K562 (cell line): ENCODE results near the gene MRPL9. TPM values are rescaled to one million over a fixed set of nuclear protein-coding genes. Genes with fewer than 3 reads are reported as not detected.

ENCODE experiments used
- ATAC-seq: fragments of 200-7000 bp; cut with Tn5 transposase; 3 replicates; pipeline ENCODE4 v1.9.1; 2020; ENCODE audit warnings: moderate library complexity
- BruUV-seq: library from RNA; stranded (reverse); fragments of 400-500 nt; replicated peaks from 2 replicates; lab custom pipeline; 2021; lab: Mats Ljungman, UMichigan
- CTCF ChIA-PET: fragments of 300-600 bp; formaldehyde crosslinking; extraction: SDS; loops from one replicate; lab custom pipeline; 2021; ENCODE audit warnings: low intra/inter-chr PET ratio; lab: Yijun Ruan, JAX
- POLR2A ChIA-PET: fragments of 300-600, 350-650 bp; sonication (Branson Sonifier 250); formaldehyde crosslinking; extraction: SDS; loops from one replicate; lab custom pipeline; 2021; ENCODE audit warnings: antibody characterized with exemption, inconsistent platforms; lab: Yijun Ruan, JAX
- DNase-seq, 4 experiments: peaks; one replicate each; pipeline versions ENCODE4 v3.0.0 to v3.0.0-alpha.2; 2011 to 2018; ENCODE audit warnings: low spot score in 3 of 4, mixed read lengths in 3 of 4; ENCODE audit errors: extremely low read depth in 1 of 4
- FAIRE-seq: peaks from 2 replicates; lab custom pipeline; 2011; peaks lifted over from hg19 to GRCh38; lab: Jason Lieb, UNC
- H2AFZ ChIP-seq: 2 replicates; pipeline ENCODE4 v1.6.0; 2011; ENCODE audit warnings: low read depth, low read length, control low read depth, inconsistent platforms
- H3K27ac ChIP-seq: fragments of 200-600 bp; 3 replicates; pipeline ENCODE4 v1.8.0; 2011; ENCODE audit warnings: low read depth, mild to moderate bottlenecking, control low read depth, inconsistent platforms, low read length, moderate library complexity, mixed read lengths; ENCODE audit errors: extremely low read depth
- H3K27me3 ChIP-seq, 2 experiments: fragments of 300-600 bp in 1 of 2; 2 replicates in 1 of 2; 3 replicates in 1 of 2; pipeline versions ENCODE4 v1.6.0 to v1.8.0; 2011; ENCODE audit warnings: inconsistent platforms in 2 of 2, low read length in 2 of 2, mild to moderate bottlenecking in 1 of 2, mixed read lengths in 1 of 2, moderate library complexity in 1 of 2; ENCODE audit not compliant: control insufficient read depth in 2 of 2, insufficient read depth in 2 of 2
- H3K36me3 ChIP-seq: fragments of 300-600 bp; 3 replicates; pipeline ENCODE4 v1.8.0; 2011; ENCODE audit warnings: mild to moderate bottlenecking, low read length, inconsistent platforms; ENCODE audit not compliant: control insufficient read depth, insufficient read depth
- H3K4me1 ChIP-seq, 2 experiments: fragments of 200-600 bp in 1 of 2; replicated peaks in 1 of 2; 2 replicates in 1 of 2; 3 replicates in 1 of 2; pipeline versions ENCODE4 v1.5.1 to v1.8.0; 2011; ENCODE audit warnings: inconsistent platforms in 2 of 2, low read length in 2 of 2, mild to moderate bottlenecking in 1 of 2, mixed read lengths in 1 of 2, moderate library complexity in 1 of 2; ENCODE audit not compliant: control insufficient read depth in 2 of 2, insufficient read depth in 2 of 2
- H3K4me2 ChIP-seq: 2 replicates; pipeline ENCODE4 v1.6.1; 2011; ENCODE audit warnings: low read length, control low read depth, inconsistent platforms, mixed read lengths; ENCODE audit not compliant: insufficient read depth
- H3K4me3 ChIP-seq: fragments of 200-600 bp; sonication (generic), shearing (Covaris generic); 2 replicates; pipeline ENCODE4 v1.5.1; 2016; ENCODE audit warnings: control low read depth, inconsistent platforms
- H3K79me2 ChIP-seq: fragments of 200-600 bp; 3 replicates; pipeline ENCODE4 v1.8.0; 2011; ENCODE audit warnings: low read length, inconsistent platforms; ENCODE audit not compliant: control insufficient read depth, insufficient read depth
- H3K9ac ChIP-seq, 2 experiments: 2 replicates each; pipeline versions ENCODE4 v1.6.0 to v1.6.1; 2011; ENCODE audit warnings: low read depth in 2 of 2, low read length in 2 of 2, control low read depth in 1 of 2, inconsistent platforms in 1 of 2, mild to moderate bottlenecking in 1 of 2, mixed read lengths in 1 of 2; ENCODE audit not compliant: insufficient read depth in 1 of 2
- H3K9me1 ChIP-seq: one replicate; pipeline ENCODE4 v1.6.0; 2011; ENCODE audit warnings: inconsistent platforms, mild to moderate bottlenecking, low read length, moderate library complexity; ENCODE audit not compliant: control insufficient read depth, insufficient read depth
- H3K9me3 ChIP-seq: replicated peaks from 2 replicates; pipeline ENCODE4 v1.5.1; 2011; ENCODE audit warnings: low read depth, low read length, inconsistent platforms; ENCODE audit not compliant: control insufficient read depth, insufficient read depth
- H4K20me1 ChIP-seq: replicated peaks from 2 replicates; pipeline ENCODE4 v1.6.1; 2011; ENCODE audit warnings: low read length, inconsistent platforms, mixed read lengths; ENCODE audit not compliant: control insufficient read depth, insufficient read depth
- FOS ChIP-seq: IDR thresholded peaks from 3 replicates; pipeline ENCODE4 v1.6.1; 2011; ENCODE audit not compliant: insufficient read length; ENCODE audit errors: extremely low read depth
- PRPF4 ChIP-seq: fragments of 200-400 bp; formaldehyde crosslinking; IDR thresholded peaks from one replicate; pipeline ENCODE4 v1.6.1; 2017; ENCODE audit warnings: low read length, low read depth, mild to moderate bottlenecking; ENCODE audit not compliant: insufficient read depth, poor library complexity, severe bottlenecking
- PTTG1 ChIP-seq: fragments of 450-650 bp; IDR thresholded peaks from 2 replicates; pipeline ENCODE4 v1.6.1; 2016; ENCODE audit warnings: low read depth, mild to moderate bottlenecking, missing genetic modification characterization, missing compliant biosample characterization
- RREB1 ChIP-seq: fragments of 250-450 bp; sonication (Bioruptor Pico); IDR thresholded peaks from 2 replicates; pipeline ENCODE4 v1.4.0; 2020
- SPI1 ChIP-seq: IDR thresholded peaks from 2 replicates; pipeline ENCODE4 v1.6.1; 2011; ENCODE audit warnings: low read depth, low read length, control low read depth, borderline replicate concordance
- TCFL5 ChIP-seq: fragments of 250-450 bp; sonication (Bioruptor Pico); conservative IDR thresholded peaks from 2 replicates; pipeline ENCODE4 v1.6.1; 2021; ENCODE audit warnings: mild to moderate bottlenecking, moderate library complexity, matching md5 sums
- TEAD2 ChIP-seq: fragments of 450-650 bp; IDR thresholded peaks from 2 replicates; pipeline ENCODE4 v1.6.1; 2016; ENCODE audit warnings: missing genetic modification characterization, control low read depth, missing compliant biosample characterization
- TSC22D4 ChIP-seq: fragments of 450-650 bp; IDR thresholded peaks from 2 replicates; pipeline ENCODE4 v1.6.1; 2016; ENCODE audit warnings: missing genetic modification characterization, missing biosample characterization, control low read depth
- ZKSCAN3 ChIP-seq: fragments of 250-450 bp; sonication (Bioruptor Pico); IDR thresholded peaks from 2 replicates; pipeline ENCODE4 v1.4.0; 2020
- ZNF431 ChIP-seq: sonication (generic); formaldehyde crosslinking; IDR thresholded peaks from 2 replicates; pipeline ENCODE4 v1.8.0; 2022; ENCODE audit warnings: mild to moderate bottlenecking, missing genetic modification reagents
- ZNF696 ChIP-seq: fragments of 250-450 bp; sonication (Bioruptor Pico); conservative IDR thresholded peaks from 2 replicates; pipeline ENCODE4 v1.4.0; 2020; ENCODE audit warnings: mild to moderate bottlenecking, moderate library complexity
- WGBS: fragments of 100-300 bp; shearing (Covaris generic); methylation state at CpG from one replicate; pipeline ENCODE4 v1.1.6; 2016; ENCODE audit warnings: low coverage, mixed read lengths; ENCODE audit not compliant: insufficient coverage; ENCODE audit errors: missing lambda C conversion rate; 5-methylcytosine and 5-hydroxymethylcytosine counted together
- in situ Hi-C: fragments of 300-500 bp; cut with MboI; formaldehyde crosslinking; loops from 4 replicates; pipeline ENCODE4 v1.15.0; 2018; ENCODE audit warnings: inconsistent platforms, mixed read lengths
- intact Hi-C: fragments of 100-400 bp; cut with micrococcal nuclease; formaldehyde crosslinking; loops from 2 replicates; pipeline ENCODE4 v1.14.2; 2022
- polyA plus RNA-seq, 8 experiments: library from polyadenylated mRNA; depleted of rRNA in 4 of 8; stranded (reverse) in 5 of 8; unstranded in 3 of 8; fragments of >200 nt; fragmentation: Nextera tagmentation in 2 of 8; fragmentation: Illumina TruSeq in 1 of 8; extraction: Ambion mirVana in 2 of 8; extraction: Trizol in 1 of 8; gene quantifications; 2 replicates each; pipeline versions ENCODE4 v1.2.1 to v1.2.3, GENCODE V29; 2011 to 2014; ENCODE audit warnings: inconsistent platforms in 1 of 8, missing spikeins in 1 of 8
- total RNA-seq, 7 experiments: library from RNA; depleted of rRNA in 6 of 7; stranded (reverse); fragments of >200 nt in 6 of 7; fragmentation: Illumina TruSeq in 2 of 7; extraction: Trizol in 2 of 7; gene quantifications; 2 replicates each; pipeline versions ENCODE4 v1.2.1 to v1.2.3, GENCODE V29; 2011 to 2021; ENCODE audit warnings: low replicate concordance in 1 of 7

Gene MRPL9
- total and polyA plus RNA-seq, 9 of the 15 experiments (the other 6 are each of a cell fraction or from before 2014, with no cell fraction given), result 38.0 to 162 (median 111) TPM

GRCh38 chr1:151807766-151808165, 44.5 kb upstream of the MRPL9 start:
- no peaks in the 10 kb centered on the region; the same call in 1 of the 2 replicates for H4K20me1 ChIP-seq
- H3K79me2 ChIP-seq, result no peaks in the 10 kb centered on the region
- no peak overlapping the region for H3K4me2 ChIP-seq
- ChIA-PET CTCF (no interaction called here), POLR2A (interaction anchor here (1.1 to 1.6 kb wide), 2 partner anchors 12 to 45 kb away, joined by 3 to 4 read pairs; partner anchors contain the start of gene MRPL9)
- H2AFZ ChIP-seq, result no peak overlapping the region
- no peaks in the 10 kb centered on the region for H3K4me1 ChIP-seq
- H3K27me3 ChIP-seq, result peaks cover 51 to 72% of the 10 kb centered on the region in 2 experiments
- no peaks in the 10 kb centered on the region for H3K9me3 ChIP-seq
- intact Hi-C loops (no loop called here), in situ Hi-C loops (no loop called here)
- H3K9ac ChIP-seq, result no peak overlapping the region
- no peak overlapping the region for H3K4me3 ChIP-seq
- no TSS peak for BruUV-seq
- no peaks in the 10 kb centered on the region for H3K9me1 ChIP-seq
- DNase-seq (no peak), ATAC-seq (no peak), FAIRE-seq (no peak)
- WGBS, result 0% methylated on average over 1 of the region's 1 CpG
- TF ChIP-seq SPI1 (peak; percentile 18; the same call in 1 of the 2 replicates), PRPF4 (no peak)
- H3K27ac ChIP-seq, result no peak overlapping the region
- H3K36me3 ChIP-seq, result no peaks in the 10 kb centered on the region

GRCh38 chr1:151807131-151807530, 43.8 kb upstream of the MRPL9 start:
- H3K36me3 ChIP-seq, result no peaks in the 10 kb centered on the region
- no peaks in the 10 kb centered on the region for H3K4me1 ChIP-seq
- intact Hi-C loops, result no loop called here
- BruUV-seq, result no TSS peak
- H3K27ac ChIP-seq, result no peak overlapping the region
- in situ Hi-C loops, result no loop called here
- WGBS, result 0% methylated on average over 5 of the region's 5 CpGs
- DNase-seq (no peak), ATAC-seq (no peak), FAIRE-seq (no peak)
- ChIA-PET POLR2A (interaction anchor here (1.0 to 1.6 kb wide), 3 partner anchors 12 to 44 kb away, joined by 3 to 4 read pairs (median 3); partner anchors contain the start of gene MRPL9), CTCF (no interaction called here)
- peaks cover 51 to 76% of the 10 kb centered on the region in 2 experiments for H3K27me3 ChIP-seq
- peaks cover 3% of the 10 kb centered on the region; the same call in 1 of the 2 replicates for H4K20me1 ChIP-seq
- H3K9me3 ChIP-seq, result no peaks in the 10 kb centered on the region
- no peak overlapping the region for H2AFZ ChIP-seq
- no peaks in the 10 kb centered on the region for H3K79me2 ChIP-seq
- H3K4me3 ChIP-seq, result no peak overlapping the region
- no peak overlapping the region for H3K9ac ChIP-seq
- H3K4me2 ChIP-seq, result no peak overlapping the region
- H3K9me1 ChIP-seq, result no peaks in the 10 kb centered on the region
- TF ChIP-seq ZNF431 (CRISPR knock-in tag) (no peak), TSC22D4 (no peak), TEAD2 (tag) (no peak), ZNF696 (CRISPR knock-in tag) (no peak), TCFL5 (CRISPR knock-in tag) (no peak), ZKSCAN3 (CRISPR knock-in tag) (no peak), PTTG1 (no peak), RREB1 (CRISPR knock-in tag) (no peak), FOS (no peak)
